DOHH2 (cell line): ENCODE data around the gene DEFB121.
"Not testable (repeated sequence)": the region's sequence is repeated elsewhere in the genome, so short reads cannot be mapped to it uniquely, and the experiment has no call there.

Source experiments
- H3F3A ChIP-seq: fragments of 200-600 bp; sonication (generic), shearing (Covaris generic); 2 replicates; pipeline ENCODE4 v1.6.0; 2016; ENCODE audit warnings: antibody characterized with exemption, mild to moderate bottlenecking; ENCODE audit not compliant: control insufficient read depth, insufficient read depth
- H3K27ac ChIP-seq: fragments of 200-600 bp; sonication (generic); 2 replicates; pipeline ENCODE4 v1.5.1; 2014; ENCODE audit warnings: low read depth, mild to moderate bottlenecking, low read length, moderate library complexity
- H3K27me3 ChIP-seq: fragments of 200-600 bp; sonication (generic); 2 replicates; pipeline ENCODE4 v1.6.1; 2014; ENCODE audit warnings: mild to moderate bottlenecking, low read length, mixed read lengths; ENCODE audit not compliant: control insufficient read depth
- H3K36me3 ChIP-seq: fragments of 200-600 bp; sonication (generic); 2 replicates; pipeline ENCODE4 v1.6.1; 2014; ENCODE audit warnings: mild to moderate bottlenecking, low read length, moderate library complexity, mixed read lengths; ENCODE audit not compliant: control insufficient read depth
- H3K4me1 ChIP-seq: fragments of 200-600 bp; sonication (generic); 2 replicates; pipeline ENCODE4 v1.6.1; 2014; ENCODE audit warnings: mild to moderate bottlenecking, low read length, mixed read lengths; ENCODE audit not compliant: control insufficient read depth
- H3K4me2 ChIP-seq: fragments of 200-600 bp; sonication (generic); 2 replicates; pipeline ENCODE4 v1.6.0; 2014; ENCODE audit warnings: mild to moderate bottlenecking, low read length, moderate library complexity
- H3K4me3 ChIP-seq: fragments of 200-600 bp; sonication (generic); 2 replicates; pipeline ENCODE4 v1.5.1; 2014; ENCODE audit warnings: mild to moderate bottlenecking, low read length, mixed read lengths
- H3K79me2 ChIP-seq: fragments of 200-600 bp; sonication (generic); 2 replicates; pipeline ENCODE4 v1.6.1; 2014; ENCODE audit warnings: mild to moderate bottlenecking, low read length, mixed read lengths; ENCODE audit not compliant: control insufficient read depth
- H3K9me2 ChIP-seq: fragments of 200-600 bp; sonication (generic); replicated peaks from 2 replicates; pipeline ENCODE4 v1.6.1; 2014; ENCODE audit warnings: mild to moderate bottlenecking, low read length, mixed read lengths; ENCODE audit not compliant: control insufficient read depth
- H3K9me3 ChIP-seq: fragments of 200-600 bp; sonication (generic); 2 replicates; pipeline ENCODE4 v1.6.1; 2014; ENCODE audit warnings: antibody characterized with exemption, low read length, mixed read lengths; ENCODE audit not compliant: control insufficient read depth, insufficient read depth
- H4K20me1 ChIP-seq: fragments of 200-600 bp; sonication (generic); 2 replicates; pipeline ENCODE4 v1.6.0; 2014; ENCODE audit warnings: low read depth, mild to moderate bottlenecking, antibody characterized with exemption, low read length, moderate library complexity; ENCODE audit not compliant: control insufficient read depth, insufficient read depth
- CTCF ChIP-seq: fragments of 200-600 bp; sonication (generic); IDR thresholded peaks from one replicate; pipeline ENCODE4 v1.5.1; 2014; ENCODE audit warnings: antibody characterized with exemption, mild to moderate bottlenecking, low read depth, low read length; ENCODE audit not compliant: poor library complexity, severe bottlenecking
- EZH2phosphoT487 ChIP-seq: fragments of 200-600 bp; sonication (generic); IDR thresholded peaks from 2 replicates; pipeline ENCODE4 v1.6.1; 2017; ENCODE audit warnings: borderline replicate concordance, mild to moderate bottlenecking, antibody characterized with exemption, low read length, moderate library complexity, mixed read lengths

Gene DEFB121

GRCh38 chr20:31374346-31374745 lies 31.7 kb downstream of the DEFB121 start:
- Histone ChIP-seq H3K4me2 (no peak overlapping the region), H3K9me2 (no peaks in the 10 kb centered on the region), H4K20me1 (no peaks in the 10 kb centered on the region), H3K27me3 (peaks cover 5% of the 10 kb centered on the region), H3K79me2 (no peaks in the 10 kb centered on the region), H3K4me3 (no peak overlapping the region), H3K4me1 (no peaks in the 10 kb centered on the region), H3K9me3 (no peaks in the 10 kb centered on the region), H3K27ac (no peak overlapping the region), H3K36me3 (no peaks in the 10 kb centered on the region), H3F3A (no peaks in the 10 kb centered on the region)
- TF ChIP-seq EZH2phosphoT487 (no peak), CTCF (no peak)

- Histone ChIP-seq H3K4me1 (no peaks in the 10 kb centered on the region), H3K4me2 (no peak within 1 kb of the TSS), H3F3A (no peaks in the 10 kb centered on the region), H4K20me1 (no peaks in the 10 kb centered on the region), H3K27ac (no peak within 1 kb of the TSS), H3K36me3 (no peaks in the 10 kb centered on the region), H3K9me3 (no peaks in the 10 kb centered on the region), H3K79me2 (no peaks in the 10 kb centered on the region), H3K4me3 (no peak within 1 kb of the TSS), H3K27me3 (no peaks in the 10 kb centered on the region), H3K9me2 (no peaks in the 10 kb centered on the region)
- TF ChIP-seq CTCF (no peak), EZH2phosphoT487 (no peak)
Observed at GRCh38 chr20:31368301-31368700, 37.7 kb downstream of the DEFB121 start, which contains the start of gene DEFB118. Gene DEFB118, plus strand, starts transcription at chr20:31368601. Its CDS starts 50 bp downstream, at chr20:31368651.

GRCh38 chr20:31364272-31364671 lies 41.7 kb downstream of the DEFB121 start:
- H3K4me2 ChIP-seq, H3K4me3 ChIP-seq: not testable (repeated sequence)

GRCh38 chr20:31363295-31363694 lies 42.7 kb downstream of the DEFB121 start:
- H3K36me3 ChIP-seq: no peaks in the 10 kb centered on the region
- no peak for TF ChIP-seq CTCF
- TF ChIP-seq EZH2phosphoT487: no peak
- H3K4me2 ChIP-seq: no peak overlapping the region
- no peaks in the 10 kb centered on the region for H3F3A ChIP-seq
- no peaks in the 10 kb centered on the region for H3K4me1 ChIP-seq
- H3K79me2 ChIP-seq: no peaks in the 10 kb centered on the region
- no peaks in the 10 kb centered on the region for H3K9me2 ChIP-seq
- H3K27me3 ChIP-seq: no peaks in the 10 kb centered on the region
- H3K9me3 ChIP-seq: no peaks in the 10 kb centered on the region
- H4K20me1 ChIP-seq: no peaks in the 10 kb centered on the region
- H3K27ac ChIP-seq: no peak overlapping the region
- no peak overlapping the region for H3K4me3 ChIP-seq

More at GRCh38 chr20:31364272-31364671, 41.7 kb downstream of the DEFB121 start:
- H4K20me1 ChIP-seq, H3K4me1 ChIP-seq, H3K9me3 ChIP-seq, H3K27me3 ChIP-seq, H3K27ac ChIP-seq, H3K79me2 ChIP-seq, H3K9me2 ChIP-seq, H3F3A ChIP-seq, H3K36me3 ChIP-seq: not testable (repeated sequence)
